ENCODE data around the gene SLC8B1. TPM values are rescaled to one million over a fixed set of nuclear protein-coding genes. Genes with fewer than 3 reads are reported as not detected.

Gene SLC8B1
- polyA plus RNA-seq, 3 donors = 21.6 to 46.0 (median 32.4) TPM

DNA sequence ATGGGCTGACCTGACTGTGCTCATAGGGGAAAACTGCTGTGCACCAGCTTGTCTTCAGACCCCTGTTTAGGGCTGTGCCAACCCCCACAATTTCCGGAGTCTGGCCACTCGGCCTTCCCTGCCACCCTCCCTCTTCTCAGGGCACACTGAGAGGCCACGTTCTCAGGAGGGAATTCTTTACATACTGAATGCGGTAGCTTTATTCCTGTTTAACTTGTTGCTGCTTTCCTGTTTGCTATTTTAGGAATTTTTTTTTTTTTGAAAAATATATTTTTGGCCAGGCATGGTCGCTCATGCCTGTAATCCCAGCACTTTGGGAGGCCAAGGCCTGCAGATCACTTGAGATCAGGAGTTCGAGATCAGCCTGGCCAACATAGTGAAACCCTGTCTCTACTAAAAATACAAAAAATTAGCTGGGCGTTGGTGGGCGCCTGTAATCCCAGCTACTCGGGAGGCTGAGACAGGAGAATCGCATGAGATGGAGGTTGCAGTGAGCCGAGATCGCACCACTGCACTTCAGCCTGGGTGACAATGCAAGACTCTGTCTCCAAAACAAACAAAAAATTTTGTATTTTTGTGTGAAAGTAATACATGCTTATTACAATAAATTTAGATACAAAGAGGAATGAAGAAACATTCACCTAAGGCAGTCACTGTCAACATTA lies 74.1 kb downstream of the SLC8B1 start:
- no peak overlapping the region for H3K9ac ChIP-seq (ENCODE audit: insufficient read depth, low read length, poor library complexity, severe bottlenecking)
- H3K4me3 Mint-ChIP-seq = no peak overlapping the region
- peaks cover 17 to 50% of the 10 kb centered on the region in 2 donors for H3K36me3 ChIP-seq (replicated peaks in 1 of 2; ENCODE audit: control insufficient read depth in 1 of 2, insufficient read depth in 2 of 2, low read length in 2 of 2)
- peaks cover 4% of the 10 kb centered on the region for H4K20me1 ChIP-seq (ENCODE audit: insufficient read depth, low read length)
- DNase-seq = no peak
- no peak overlapping the region for H3K4me3 ChIP-seq (replicated peaks in 1 of 3; ENCODE audit: low read depth in 2 of 3, low read length in 3 of 3)
- TF ChIP-seq, protein P1, sequence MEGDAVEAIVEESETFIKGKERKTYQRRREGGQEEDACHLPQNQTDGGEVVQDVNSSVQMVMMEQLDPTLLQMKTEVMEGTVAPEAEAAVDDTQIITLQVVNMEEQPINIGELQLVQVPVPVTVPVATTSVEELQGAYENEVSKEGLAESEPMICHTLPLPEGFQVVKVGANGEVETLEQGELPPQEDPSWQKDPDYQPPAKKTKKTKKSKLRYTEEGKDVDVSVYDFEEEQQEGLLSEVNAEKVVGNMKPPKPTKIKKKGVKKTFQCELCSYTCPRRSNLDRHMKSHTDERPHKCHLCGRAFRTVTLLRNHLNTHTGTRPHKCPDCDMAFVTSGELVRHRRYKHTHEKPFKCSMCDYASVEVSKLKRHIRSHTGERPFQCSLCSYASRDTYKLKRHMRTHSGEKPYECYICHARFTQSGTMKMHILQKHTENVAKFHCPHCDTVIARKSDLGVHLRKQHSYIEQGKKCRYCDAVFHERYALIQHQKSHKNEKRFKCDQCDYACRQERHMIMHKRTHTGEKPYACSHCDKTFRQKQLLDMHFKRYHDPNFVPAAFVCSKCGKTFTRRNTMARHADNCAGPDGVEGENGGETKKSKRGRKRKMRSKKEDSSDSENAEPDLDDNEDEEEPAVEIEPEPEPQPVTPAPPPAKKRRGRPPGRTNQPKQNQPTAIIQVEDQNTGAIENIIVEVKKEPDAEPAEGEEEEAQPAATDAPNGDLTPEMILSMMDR (IDR thresholded peaks at IDR 0.05) = no peak
- H3K27ac Mint-ChIP-seq = peak overlapping the region in 4 of 7 donors; percentile 20 to 84 (median 54)
- no peak overlapping the region for H3K4me2 ChIP-seq (replicated peaks; ENCODE audit: extremely low read depth, low read length, poor library complexity, severe bottlenecking)
- H3K27me3 ChIP-seq (ENCODE audit: control insufficient read depth in 2 of 2, insufficient read depth in 2 of 2, low read length in 2 of 2) = no peaks in the 10 kb centered on the region
- peak overlapping the region in 1 of 2 donors; percentile 38 for H3K27ac ChIP-seq (ENCODE audit: low read depth in 1 of 2, low read length in 2 of 2)
- intact Hi-C loops (cut with micrococcal nuclease) = no loop called here
- H2AFZ ChIP-seq (ENCODE audit: insufficient read depth, low read depth, low read length, poor library complexity, severe bottlenecking) = no peak overlapping the region
- peaks cover 15% of the 10 kb centered on the region for H3K79me2 ChIP-seq (ENCODE audit: insufficient read depth, low read length)
- no peaks in the 10 kb centered on the region for H3K9me3 Mint-ChIP-seq
- peaks cover 27 to 66% of the 10 kb centered on the region in 2 donors for H3K36me3 Mint-ChIP-seq
- peaks cover 44% of the 10 kb centered on the region for H3K4me1 Mint-ChIP-seq
- H3K9me3 ChIP-seq (replicated peaks in 1 of 2; ENCODE audit: control insufficient read depth in 1 of 2, insufficient read depth in 1 of 2, low read length in 2 of 2) = no peaks in the 10 kb centered on the region
- no peaks in the 10 kb centered on the region for H3K27me3 Mint-ChIP-seq (ENCODE audit: low read depth in 3 of 3)
- WGBS (ENCODE audit: insufficient coverage) = 59% methylated on average over 6 of the region's 12 CpGs
- peaks cover 36 to 38% of the 10 kb centered on the region in 2 donors for H3K4me1 ChIP-seq (ENCODE audit: control insufficient read depth in 1 of 2, insufficient read depth in 2 of 2, low read length in 2 of 2)

DNA sequence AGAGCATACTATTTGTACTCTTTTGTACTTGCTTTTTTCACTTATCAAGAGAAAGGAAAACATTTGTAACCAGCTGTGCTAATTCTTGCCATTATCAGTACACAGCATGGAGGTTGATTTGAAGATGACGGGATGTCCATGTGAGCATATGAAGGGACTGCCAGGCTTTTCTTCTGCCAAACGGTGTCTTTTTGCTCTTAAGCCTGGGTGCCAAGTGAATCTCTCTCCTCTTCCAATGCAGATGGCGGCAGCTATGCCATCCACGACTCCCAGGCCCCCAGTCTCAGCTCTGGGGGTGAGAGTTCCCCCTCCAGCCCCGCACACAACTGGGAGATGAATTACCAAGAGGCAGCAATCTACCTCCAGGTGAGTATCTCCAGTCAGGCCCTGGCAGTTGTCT lies 74.8 kb downstream of the SLC8B1 start:
- no peak overlapping the region for H3K4me3 ChIP-seq (replicated peaks in 1 of 3; ENCODE audit: low read depth in 2 of 3, low read length in 3 of 3)
- intact Hi-C loops (cut with micrococcal nuclease) = no loop called here
- peaks cover 4% of the 10 kb centered on the region for H4K20me1 ChIP-seq (ENCODE audit: insufficient read depth, low read length)
- H3K4me2 ChIP-seq (replicated peaks; ENCODE audit: extremely low read depth, low read length, poor library complexity, severe bottlenecking) = no peak overlapping the region
- H3K9ac ChIP-seq (ENCODE audit: insufficient read depth, low read length, poor library complexity, severe bottlenecking) = no peak overlapping the region
- H3K9me3 ChIP-seq (replicated peaks in 1 of 2; ENCODE audit: control insufficient read depth in 1 of 2, insufficient read depth in 1 of 2, low read length in 2 of 2) = no peaks in the 10 kb centered on the region
- H2AFZ ChIP-seq (ENCODE audit: insufficient read depth, low read depth, low read length, poor library complexity, severe bottlenecking) = no peak overlapping the region
- Mint-ChIP-seq H3K36me3 (peaks cover 23 to 61% of the 10 kb centered on the region in 2 donors), H3K27me3 (ENCODE audit: low read depth in 3 of 3) (no peaks in the 10 kb centered on the region), H3K4me1 (peaks cover 44% of the 10 kb centered on the region), H3K9me3 (no peaks in the 10 kb centered on the region), H3K4me3 (no peak overlapping the region), H3K27ac (peak overlapping the region in 4 of 7 donors; percentile 25 to 84 (median 62))
- peaks cover 10 to 44% of the 10 kb centered on the region in 2 donors for H3K36me3 ChIP-seq (replicated peaks in 1 of 2; ENCODE audit: control insufficient read depth in 1 of 2, insufficient read depth in 2 of 2, low read length in 2 of 2)
- no peaks in the 10 kb centered on the region for H3K27me3 ChIP-seq (ENCODE audit: control insufficient read depth in 2 of 2, insufficient read depth in 2 of 2, low read length in 2 of 2)
- H3K27ac ChIP-seq (ENCODE audit: low read depth in 1 of 2, low read length in 2 of 2) = peak overlapping the region in 1 of 2 donors; percentile 38
- TF ChIP-seq, protein P1 (IDR thresholded peaks at IDR 0.05) = no peak
- peaks cover 36 to 38% of the 10 kb centered on the region in 2 donors for H3K4me1 ChIP-seq (ENCODE audit: control insufficient read depth in 1 of 2, insufficient read depth in 2 of 2, low read length in 2 of 2)
- H3K79me2 ChIP-seq (ENCODE audit: insufficient read depth, low read length) = peaks cover 18% of the 10 kb centered on the region
- 100% methylated on average over 2 of the region's 5 CpGs for WGBS (ENCODE audit: insufficient coverage)
- no peak for DNase-seq
